ENCODE measurements around the gene DDX43. TPM values are rescaled to one million over a fixed set of nuclear protein-coding genes. Genes with fewer than 3 reads are reported as not detected.

The DDX43 gene
- total RNA-seq, 1 donor from 2014 or later = not detected

DNA sequence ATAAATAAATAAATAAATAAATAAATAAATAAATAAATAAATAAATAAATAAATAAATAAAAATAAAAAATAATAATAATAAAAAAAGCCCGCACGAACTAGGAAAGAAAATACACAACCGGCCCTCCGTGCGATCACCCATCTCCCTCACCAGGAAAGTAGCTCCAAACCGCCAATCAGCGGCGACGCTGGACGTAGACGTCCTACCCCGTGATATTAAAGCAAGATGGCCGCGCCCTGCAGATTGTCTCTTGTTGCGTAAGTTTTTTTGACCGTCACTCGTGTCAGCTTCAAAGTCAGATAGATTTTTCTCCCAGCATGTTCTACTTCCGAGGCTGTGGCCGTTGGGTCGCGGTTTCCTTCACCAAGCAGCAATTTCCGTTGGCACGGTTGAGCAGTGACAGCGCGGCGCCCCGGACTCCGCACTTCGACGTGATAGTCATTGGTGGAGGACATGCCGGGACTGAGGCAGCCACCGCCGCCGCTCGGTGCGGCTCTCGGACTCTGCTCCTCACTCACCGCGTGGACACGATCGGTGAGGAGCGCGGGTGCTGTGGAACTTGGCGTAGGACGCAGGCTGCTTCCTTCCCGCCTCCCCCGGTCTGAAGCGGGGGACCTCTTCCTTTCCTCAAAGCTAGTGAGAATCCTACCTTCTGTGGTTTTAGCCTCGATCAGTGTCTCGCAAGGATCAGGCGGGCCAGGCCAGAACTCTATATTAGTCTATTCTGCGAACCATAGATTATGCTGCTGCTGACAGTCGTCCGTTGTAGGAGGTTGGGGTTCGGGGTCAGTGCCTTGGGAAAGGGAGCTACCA is 67.1 kb downstream of the DDX43 start, which contains the start of gene MTO1:
TSS of gene MTO1 (plus strand) at position 201 of the 814 bp plus-strand sequence. CDS start at position 319, 118 bp downstream.
- H3K4me2 ChIP-seq = peak within 1 kb of the TSS; percentile 95
- Mint-ChIP-seq H3K27me3 (ENCODE audit: insufficient read depth, low read depth) (peaks cover 5% of the 10 kb centered on the region), H3K4me1 (peaks cover 21% of the 10 kb centered on the region), H3K9me3 (no peaks in the 10 kb centered on the region), H3K4me3 (peak within 1 kb of the TSS; percentile 99), H3K27ac (peak within 1 kb of the TSS; percentile 98), H3K36me3 (peaks cover 6% of the 10 kb centered on the region)
- peak within 1 kb of the TSS; percentile 79 for H3K9ac ChIP-seq
- H4K20me1 ChIP-seq (ENCODE audit: low read depth) = no peaks in the 10 kb centered on the region
- peak within 1 kb of the TSS; percentile 94 for H3K4me3 ChIP-seq
- DNase-seq (ENCODE audit: low spot score) = peak; percentile 86
- TF ChIP-seq EZH2 (IDR thresholded peaks at IDR 0.05) (no peak), EZH2phosphoT487 (IDR thresholded peaks at IDR 0.05) (no peak)
- TF ChIP-seq, protein P1, sequence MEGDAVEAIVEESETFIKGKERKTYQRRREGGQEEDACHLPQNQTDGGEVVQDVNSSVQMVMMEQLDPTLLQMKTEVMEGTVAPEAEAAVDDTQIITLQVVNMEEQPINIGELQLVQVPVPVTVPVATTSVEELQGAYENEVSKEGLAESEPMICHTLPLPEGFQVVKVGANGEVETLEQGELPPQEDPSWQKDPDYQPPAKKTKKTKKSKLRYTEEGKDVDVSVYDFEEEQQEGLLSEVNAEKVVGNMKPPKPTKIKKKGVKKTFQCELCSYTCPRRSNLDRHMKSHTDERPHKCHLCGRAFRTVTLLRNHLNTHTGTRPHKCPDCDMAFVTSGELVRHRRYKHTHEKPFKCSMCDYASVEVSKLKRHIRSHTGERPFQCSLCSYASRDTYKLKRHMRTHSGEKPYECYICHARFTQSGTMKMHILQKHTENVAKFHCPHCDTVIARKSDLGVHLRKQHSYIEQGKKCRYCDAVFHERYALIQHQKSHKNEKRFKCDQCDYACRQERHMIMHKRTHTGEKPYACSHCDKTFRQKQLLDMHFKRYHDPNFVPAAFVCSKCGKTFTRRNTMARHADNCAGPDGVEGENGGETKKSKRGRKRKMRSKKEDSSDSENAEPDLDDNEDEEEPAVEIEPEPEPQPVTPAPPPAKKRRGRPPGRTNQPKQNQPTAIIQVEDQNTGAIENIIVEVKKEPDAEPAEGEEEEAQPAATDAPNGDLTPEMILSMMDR (IDR thresholded peaks at IDR 0.05) = no peak
- peaks cover 6% of the 10 kb centered on the region for H3K4me1 ChIP-seq
- no peaks in the 10 kb centered on the region for H3K36me3 ChIP-seq
- H3K27ac ChIP-seq = no peak within 1 kb of the TSS
- no peaks in the 10 kb centered on the region for H3F3A ChIP-seq (ENCODE audit: low read depth)
- H3K27me3 ChIP-seq = no peaks in the 10 kb centered on the region
- H3K79me2 ChIP-seq (ENCODE audit: low read depth) = peaks cover 38% of the 10 kb centered on the region
- peak within 1 kb of the TSS; percentile 100 for H2AFZ ChIP-seq (replicated peaks)
- no peaks in the 10 kb centered on the region for H3K9me3 ChIP-seq (ENCODE audit: low read depth)

Small RNA genes within 50 kb of the gene (small RNA-seq; reads per million reads assigned to genes)
- gene RNU6-975P = not detected
- gene RPL39P3 = 8.4 reads per million, percentile 95 among the genes with 10 or more reads in this experiment

Other genes starting within 250 kb of the DDX43 start
- 1.9 and 2.1 TPM in 2 replicates for gene KHDC1L, start 169.3 kb upstream of the DDX43 start, total RNA-seq (ENCODE audit: low replicate concordance)
- 7.0 and 13.2 TPM in 2 replicates for gene KHDC1, start 131.6 kb upstream of the DDX43 start, total RNA-seq (ENCODE audit: low replicate concordance)
- not detected in 2 replicates for gene DPPA5, start 40.6 kb upstream of the DDX43 start, total RNA-seq (ENCODE audit: low replicate concordance)
- not detected in 2 replicates for gene KHDC3L, start 32.2 kb upstream of the DDX43 start, total RNA-seq (ENCODE audit: low replicate concordance)
- not detected in 2 replicates for gene OOEP, start 24.9 kb upstream of the DDX43 start, total RNA-seq (ENCODE audit: low replicate concordance)
- gene CGAS, start 57.5 kb downstream of the DDX43 start, total RNA-seq (ENCODE audit: low replicate concordance) = 0.62 and 0.90 TPM in 2 replicates
- gene MTO1, start 66.9 kb downstream of the DDX43 start, total RNA-seq (ENCODE audit: low replicate concordance) = 28.6 and 40.0 TPM in 2 replicates
- 15,510 and 19,891 TPM in 2 replicates for gene EEF1A1, start 126.2 kb downstream of the DDX43 start, total RNA-seq (ENCODE audit: low replicate concordance)